NAMALWA (cell line): Measurements from ENCODE around the gene TYW3.

Experiments used
- DNase-seq: peaks from one replicate; pipeline ENCODE4 v3.0.0-alpha.2; 2015; ENCODE audit warnings: low spot score

Gene TYW3

DNA sequence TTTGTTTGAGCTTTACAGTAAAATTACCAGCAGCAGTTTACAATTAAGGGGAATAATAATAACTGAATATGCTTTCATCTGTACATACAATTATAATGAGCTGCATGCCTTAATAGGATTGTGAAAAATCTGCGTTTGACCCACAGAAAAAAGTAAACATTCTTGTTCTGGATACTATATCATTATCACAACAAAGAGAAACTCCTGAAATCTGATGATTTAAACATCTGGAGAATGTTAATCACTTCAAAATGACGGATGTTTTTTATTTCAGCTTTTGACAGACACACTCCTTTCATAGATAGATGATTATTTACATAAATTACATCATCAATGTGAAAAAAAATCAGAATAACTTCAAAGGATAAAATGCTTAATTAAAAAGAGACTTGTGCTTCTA is 58.5 kb downstream of the TYW3 start:
- no peak for DNase-seq

DNA sequence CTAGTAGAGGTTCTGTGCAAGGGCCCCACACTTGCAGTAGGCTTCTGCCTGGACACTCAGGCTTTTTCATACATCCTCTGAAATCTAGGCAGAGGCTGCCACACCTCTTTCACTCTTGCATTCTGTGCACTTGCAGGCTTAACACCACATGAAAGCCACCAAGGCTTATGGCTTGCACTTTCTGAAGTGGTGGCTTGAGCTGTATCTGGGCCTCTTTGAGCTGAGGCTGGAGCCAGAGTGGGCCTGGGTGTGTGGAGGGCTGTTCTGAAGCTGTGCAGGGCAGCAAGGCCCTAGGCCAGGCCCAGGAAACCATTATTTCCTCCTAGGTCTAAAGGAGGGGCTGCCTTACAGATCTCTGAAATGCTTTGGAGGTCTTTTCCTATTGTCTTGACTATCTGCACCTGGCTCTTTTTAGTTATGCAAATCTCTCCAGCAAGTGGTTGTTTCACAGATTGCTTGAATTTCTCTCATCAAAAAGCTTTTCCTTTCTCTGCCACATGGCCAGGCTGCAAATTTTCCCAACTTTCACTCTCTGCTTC is 66.2 kb downstream of the TYW3 start:
- no peak for DNase-seq

DNA sequence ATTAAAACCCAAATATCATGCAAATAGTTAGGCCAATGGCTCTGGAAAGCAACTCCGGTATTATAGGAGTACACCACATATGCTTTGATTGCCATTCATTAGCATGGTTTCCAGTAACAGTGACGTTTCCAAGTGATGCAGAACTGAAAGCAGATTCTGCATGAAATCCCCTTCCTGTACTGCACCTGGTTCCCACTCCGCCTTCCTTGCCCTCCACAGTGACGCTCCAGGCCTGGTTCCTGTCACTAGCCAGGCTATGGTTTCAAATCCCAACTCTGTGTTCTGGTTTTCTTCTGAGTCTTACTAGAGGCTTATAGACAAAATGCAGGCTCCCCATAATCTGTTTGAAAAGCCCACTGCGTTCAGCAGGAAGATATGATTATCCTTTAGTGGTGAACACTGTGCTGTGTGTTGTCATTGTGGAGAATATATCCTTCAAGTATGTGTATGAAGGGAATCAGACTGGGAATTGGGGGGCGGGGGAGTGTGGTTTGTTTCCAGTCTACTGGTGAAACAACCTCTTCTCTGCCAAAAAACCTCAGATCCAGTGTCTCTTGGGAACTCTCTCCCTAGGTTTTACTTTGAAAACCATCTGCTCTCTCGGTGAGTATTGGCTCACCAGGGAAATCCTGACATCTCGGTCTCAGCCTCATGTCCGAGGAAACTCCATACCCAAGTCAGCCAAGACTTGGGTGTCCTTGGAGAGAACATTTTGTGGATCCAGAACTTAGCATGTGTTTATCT is 78.7 kb downstream of the TYW3 start:
- DNase-seq: no peak

DNA sequence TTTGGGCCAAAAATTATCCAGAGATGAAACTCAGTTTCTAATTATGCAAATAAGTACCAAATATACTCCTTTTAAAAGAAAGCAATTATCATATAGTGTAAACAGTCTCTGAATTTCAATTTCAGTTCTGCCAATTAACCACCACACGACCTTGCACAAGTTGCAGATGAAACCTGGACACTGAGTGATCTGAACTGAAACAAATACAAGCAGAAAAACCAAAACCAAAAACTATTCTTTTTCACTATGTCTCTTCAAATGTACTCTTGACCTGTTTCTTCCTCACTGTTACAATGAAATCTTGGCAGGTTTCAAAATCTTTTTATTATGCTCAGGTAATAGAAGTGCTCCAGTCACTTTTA is 79.2 kb downstream of the TYW3 start:
- no peak for DNase-seq
